OCI-LY1 (cell line): ENCODE measurements around the gene MYORG.

Experiments
- CTCF ChIP-seq: fragments of 200-600 bp; sonication (generic), shearing (Covaris generic); IDR thresholded peaks from 2 replicates; pipeline ENCODE4 v1.5.1; 2017; ENCODE audit warnings: mild to moderate bottlenecking, antibody characterized with exemption, low read length, moderate library complexity, mixed read lengths
- EZH2 ChIP-seq: fragments of 200-600 bp; sonication (generic), shearing (Covaris generic); IDR thresholded peaks from 2 replicates; pipeline ENCODE4 v1.8.0; 2017; ENCODE audit warnings: borderline replicate concordance, mixed run types, mild to moderate bottlenecking, antibody characterized with exemption, low read length, moderate library complexity, mixed read lengths

GRCh38 chr9:34408173-34408572 lies 31.5 kb upstream of the MYORG start:
- TF ChIP-seq CTCF (no peak), EZH2 (no peak)
